Dermis blood vessel endothelial cell (primary cell): ENCODE measurements around the gene GALNT9. TPM values are rescaled to one million over a fixed set of nuclear protein-coding genes. Genes with fewer than 3 reads are reported as not detected.
"Not testable (repeated sequence)": the region's sequence is repeated elsewhere in the genome, so short reads cannot be mapped to it uniquely, and the experiment has no call there.

ENCODE experiments used
- DNase-seq: peaks from one replicate; pipeline ENCODE4 v3.0.0; 2010
- total RNA-seq: library from RNA; depleted of rRNA; stranded (reverse); fragments of >200 nt; gene quantifications from 2 replicates; pipeline ENCODE4 v1.2.3, GENCODE V29; 2014

Gene GALNT9
- total RNA-seq, 1 donor from 2014 or later = 0.17 TPM

DNA sequence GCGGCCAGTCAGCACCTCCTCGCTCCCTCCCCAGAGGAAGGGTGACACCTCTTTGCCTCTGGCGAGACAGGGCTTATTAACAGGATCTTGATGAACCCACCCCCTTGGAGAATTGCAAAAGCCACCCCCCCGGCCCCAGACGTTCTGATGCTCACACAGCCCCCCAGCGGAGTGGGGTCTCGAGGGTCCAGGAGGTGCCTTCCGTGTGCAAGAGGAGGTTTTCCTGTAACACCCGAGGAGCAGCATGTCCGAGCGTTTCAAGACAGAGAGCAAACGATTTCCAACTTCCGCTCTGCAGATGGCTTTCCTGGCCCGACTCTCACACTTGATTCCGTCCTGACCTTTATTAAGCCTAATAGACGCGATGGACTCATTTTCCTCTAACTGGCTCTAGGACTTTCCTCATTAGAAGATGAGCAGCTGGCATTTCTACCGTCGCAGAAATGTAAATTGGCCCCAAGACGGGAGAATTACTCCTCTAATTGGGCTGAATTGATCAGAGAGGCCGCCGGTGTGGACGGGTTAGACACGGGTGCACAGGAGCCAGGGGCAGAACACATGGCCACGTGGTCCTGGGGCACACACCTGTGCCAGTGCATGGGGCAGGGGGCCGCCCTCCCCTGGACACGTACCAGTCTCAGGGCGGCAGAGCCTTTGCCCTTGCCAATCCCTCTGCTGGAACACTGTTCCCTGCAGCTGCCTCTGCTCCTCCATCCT is 100.8 kb downstream of the GALNT9 start:
- DNase-seq = no peak

DNA sequence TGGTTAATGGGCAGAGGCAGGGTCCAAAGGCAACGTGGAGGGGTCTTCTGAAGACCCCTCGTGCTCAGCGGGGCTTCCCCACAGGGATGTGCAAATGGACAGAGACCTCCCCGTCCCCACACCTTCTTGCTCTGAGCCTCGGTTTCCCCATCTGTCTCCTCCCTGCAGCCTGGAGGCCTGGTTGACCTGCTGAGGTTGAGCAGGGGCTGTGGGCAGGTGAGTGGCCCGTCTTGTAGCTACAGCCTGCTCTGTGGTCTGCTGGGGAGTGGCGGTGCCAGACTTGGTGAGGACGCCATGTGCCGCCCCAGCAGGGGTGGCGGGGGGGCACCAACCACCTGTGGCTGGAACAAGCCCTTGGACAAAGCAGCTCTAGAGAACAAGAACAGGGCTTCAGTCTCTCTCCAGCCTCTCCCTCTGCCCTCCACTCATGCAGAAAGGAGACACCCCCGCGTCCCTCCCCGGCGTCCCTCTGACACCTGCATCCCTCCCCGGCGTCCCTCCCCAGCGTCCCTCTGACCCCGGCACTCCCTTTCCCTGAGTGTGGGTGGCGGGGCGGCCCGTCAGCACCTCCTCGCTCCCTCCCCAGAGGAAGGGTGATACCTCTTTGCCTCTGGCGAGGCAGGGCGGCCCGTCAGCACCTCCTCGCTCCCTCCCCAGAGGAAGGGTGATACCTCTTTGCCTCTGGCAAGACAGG is 101.5 kb downstream of the GALNT9 start:
- no peak for DNase-seq

DNA sequence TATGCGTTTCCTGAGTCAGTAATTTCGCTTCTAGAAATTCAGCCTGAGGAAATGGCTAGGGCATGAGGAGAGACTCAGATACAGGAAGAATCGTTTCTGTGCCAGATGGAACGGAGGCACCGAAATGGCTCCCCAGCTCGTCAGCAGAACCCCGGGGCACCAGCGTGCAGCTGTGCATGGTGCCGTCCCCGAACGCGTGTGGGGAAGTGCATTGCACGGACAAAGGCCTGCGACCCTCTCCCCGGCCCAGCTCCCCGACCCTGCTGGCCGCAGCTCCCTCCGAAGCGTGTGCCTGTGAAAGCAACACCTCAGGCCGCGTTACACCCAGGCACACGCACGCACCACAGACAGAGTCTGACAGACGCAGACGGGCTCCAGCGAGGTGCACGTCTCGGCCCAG is 102.3 kb downstream of the GALNT9 start:
- DNase-seq = no peak

DNA sequence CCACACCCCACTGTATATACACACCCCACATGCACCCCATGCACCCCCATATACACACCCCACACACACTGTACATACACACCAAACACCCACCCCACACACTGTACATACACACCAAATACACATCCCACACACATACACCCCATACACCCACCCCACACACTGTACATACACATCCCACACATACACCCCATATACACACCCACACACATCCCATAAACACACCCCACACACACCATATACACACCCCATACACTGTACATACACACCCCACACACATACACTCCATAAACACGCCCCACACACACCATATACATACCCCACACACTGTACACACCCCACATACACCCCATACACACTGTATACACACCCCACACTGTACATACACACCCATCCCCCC is 102.8 kb downstream of the GALNT9 start:
- DNase-seq = no peak

DNA sequence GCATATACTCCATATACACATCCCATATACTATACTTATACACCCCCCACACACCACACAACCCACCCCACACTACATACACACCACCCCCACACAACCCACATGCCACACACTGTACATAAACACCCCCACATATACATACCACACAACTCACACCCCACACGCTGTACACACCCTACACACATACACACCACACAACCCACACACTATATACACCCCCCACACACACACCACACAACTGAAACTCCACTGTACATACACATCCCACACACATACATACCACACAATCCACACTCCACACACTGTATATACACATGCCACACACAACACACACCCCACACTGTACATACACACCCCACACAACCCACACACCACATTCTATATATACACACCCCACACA is 104.2 kb downstream of the GALNT9 start:
- no peak for DNase-seq

DNA sequence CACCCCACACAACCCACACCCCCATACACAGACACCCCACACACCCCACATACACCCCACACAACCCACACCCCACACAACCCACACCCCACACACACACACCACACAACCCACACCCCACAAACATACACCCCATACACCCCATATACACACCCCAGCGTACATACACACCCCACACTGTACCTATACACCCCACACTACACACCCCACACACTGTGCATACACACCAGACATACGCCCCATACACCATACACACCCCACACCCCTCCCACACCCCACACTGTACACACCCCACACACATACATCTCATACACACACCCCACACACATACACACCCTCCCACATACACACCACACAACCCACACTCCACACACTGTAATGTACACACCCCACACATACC is 104.9 kb downstream of the GALNT9 start:
- no peak for DNase-seq

DNA sequence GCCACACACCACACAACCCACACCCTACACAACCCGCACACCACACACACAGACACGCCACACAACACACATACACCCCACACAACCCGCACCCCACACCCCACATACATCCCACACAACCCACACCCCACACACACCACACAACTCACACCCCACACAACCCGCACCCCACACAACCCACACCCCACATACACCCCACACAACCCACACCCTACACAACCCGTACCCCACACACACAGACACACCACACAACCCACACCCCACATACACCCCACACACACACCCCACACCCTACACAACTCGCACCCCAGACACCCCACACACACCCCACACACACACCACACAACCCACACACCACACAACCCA is 106.6 kb downstream of the GALNT9 start:
- DNase-seq = no peak

DNA sequence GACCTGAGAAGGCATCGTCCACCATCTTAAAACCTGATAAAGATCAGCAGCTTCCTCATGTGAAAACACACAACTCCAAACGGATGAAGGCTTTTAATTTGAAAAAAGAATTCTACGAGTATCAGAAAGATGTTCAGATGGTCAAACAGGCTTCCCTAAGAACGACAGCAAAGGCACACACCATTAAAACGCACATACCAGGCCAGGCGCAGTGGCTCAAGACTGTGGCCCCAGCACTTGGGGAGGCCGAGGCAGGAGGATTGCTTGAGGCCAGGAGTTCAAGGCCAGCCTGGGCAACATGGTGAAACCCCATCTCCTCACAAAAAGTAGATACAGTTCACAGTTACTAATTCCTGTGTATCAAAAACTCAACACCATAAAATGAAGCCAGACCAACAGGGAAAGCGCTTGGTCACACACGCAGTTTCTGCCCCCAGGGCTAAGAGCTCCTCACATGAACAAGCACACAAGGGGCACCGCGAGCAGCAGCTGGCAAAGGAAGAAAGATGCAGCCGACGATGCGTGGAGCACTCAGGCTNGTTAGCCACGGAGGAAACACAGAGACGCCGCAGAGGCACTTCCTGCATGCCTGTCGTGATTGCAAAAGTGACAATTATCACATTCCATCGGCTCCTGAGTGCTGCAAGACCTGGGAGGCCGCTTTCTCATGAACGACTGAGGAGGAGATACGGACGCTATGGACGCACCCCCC is 107.1 kb downstream of the GALNT9 start:
- peak; percentile 7 for DNase-seq

DNA sequence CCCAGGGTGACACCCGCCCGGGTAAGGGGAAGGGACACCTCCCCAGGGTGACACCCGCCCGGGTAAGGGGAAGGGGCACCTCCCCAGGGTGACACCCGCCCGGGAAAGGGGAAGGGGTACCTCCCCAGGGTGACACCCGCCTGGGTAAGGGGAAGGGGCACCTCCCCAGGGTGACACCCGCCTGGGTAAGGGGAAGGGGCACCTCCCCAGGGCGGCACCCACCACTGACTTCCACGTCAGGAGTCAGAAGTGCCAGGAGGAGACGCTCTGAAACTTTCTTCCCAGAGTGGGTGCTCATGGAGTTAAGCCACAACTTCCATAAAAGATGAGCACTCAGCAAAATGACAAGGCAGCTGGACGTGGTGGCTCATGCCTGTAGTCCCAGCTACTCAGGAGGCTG is 109.6 kb downstream of the GALNT9 start:
- DNase-seq = not testable (repeated sequence)

DNA sequence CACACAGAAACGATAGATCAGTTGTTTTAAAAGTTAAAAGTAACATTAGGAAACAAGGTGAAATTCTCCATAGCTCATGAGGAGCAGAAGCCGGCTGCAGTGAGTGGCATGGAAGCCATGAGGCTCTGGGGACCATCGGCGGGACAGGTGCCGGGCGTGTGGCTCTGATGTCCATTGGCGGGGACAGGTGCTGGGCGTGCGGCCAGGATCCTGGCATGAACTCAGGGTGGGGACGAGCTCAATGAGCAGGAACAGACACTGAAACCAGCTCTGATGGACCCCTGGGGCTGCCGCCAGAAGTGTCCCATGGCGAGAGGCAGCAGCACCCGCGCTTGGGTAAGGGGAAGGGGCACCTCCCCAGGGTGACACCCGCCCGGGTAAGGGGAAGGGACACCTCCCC is 110.1 kb downstream of the GALNT9 start:
- no peak for DNase-seq

DNA sequence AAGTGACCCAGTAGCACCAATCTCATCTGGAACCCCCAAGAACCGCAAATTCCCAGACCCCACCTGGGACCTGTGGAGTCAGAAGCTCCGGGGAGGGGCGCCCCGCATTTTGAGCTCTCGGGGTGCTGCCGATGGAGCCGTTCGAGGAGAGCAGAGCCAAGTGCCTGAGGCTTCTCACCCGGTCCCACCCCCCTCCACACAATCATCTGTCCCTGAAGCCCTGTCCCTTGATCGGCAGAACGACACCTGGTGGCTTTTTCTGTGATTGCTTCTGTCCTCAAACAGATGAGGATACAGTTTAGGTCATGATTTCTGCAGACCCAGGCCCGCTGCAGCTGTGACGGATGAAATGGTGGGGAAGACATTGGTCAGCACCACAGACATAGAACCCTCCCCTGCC is 110.5 kb downstream of the GALNT9 start:
- peak; percentile 59 for DNase-seq

DNA sequence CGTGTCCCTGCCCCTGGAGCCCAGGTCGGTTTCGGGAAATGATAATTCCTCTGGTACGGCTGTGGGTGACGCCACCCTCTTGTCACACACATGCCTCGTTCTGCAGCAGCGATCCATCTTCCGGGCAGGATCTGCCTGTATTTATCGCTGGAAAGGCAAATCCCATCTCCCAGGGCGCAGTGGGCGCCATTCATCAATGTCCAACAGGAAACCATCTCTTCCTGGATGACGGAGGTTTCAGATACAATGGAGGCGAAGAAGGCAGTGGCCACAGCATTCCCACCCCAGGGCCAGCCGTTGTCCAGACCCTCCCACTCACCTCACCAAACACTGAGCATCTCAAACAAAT is 110.9 kb downstream of the GALNT9 start:
- DNase-seq = peak; percentile 30

DNA sequence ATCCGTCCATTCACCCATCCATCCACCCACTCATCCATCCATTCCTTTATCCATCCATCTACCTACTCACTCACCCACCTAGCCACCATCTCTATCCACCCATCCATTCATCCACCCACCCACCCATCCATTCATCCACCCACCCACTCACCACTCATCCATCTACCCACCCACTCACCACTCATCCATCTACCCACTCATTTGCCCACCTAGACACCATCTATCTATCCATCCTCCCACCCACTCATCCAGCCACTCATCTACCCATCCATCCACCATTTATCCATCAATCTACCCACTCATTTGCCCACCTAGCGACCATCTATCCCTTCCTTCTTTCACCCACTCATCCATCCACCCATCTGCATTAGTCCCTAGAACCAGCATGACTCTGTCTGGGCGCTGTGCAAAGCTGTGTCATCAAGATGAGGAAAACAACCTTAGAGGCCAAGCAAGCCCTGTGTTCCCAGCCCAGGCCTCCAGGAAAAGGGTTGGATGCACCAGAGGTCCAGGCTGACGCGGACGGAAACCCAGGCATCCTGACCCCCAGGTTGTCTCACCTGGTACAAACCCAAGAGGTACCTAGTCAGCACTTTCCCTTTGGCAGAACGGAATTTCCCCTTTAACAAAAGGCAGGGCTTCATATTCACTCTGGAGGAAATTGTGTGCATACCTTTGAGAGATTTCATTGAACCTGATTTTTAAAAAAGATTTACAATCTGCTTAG is 111.4 kb downstream of the GALNT9 start:
- no peak for DNase-seq

DNA sequence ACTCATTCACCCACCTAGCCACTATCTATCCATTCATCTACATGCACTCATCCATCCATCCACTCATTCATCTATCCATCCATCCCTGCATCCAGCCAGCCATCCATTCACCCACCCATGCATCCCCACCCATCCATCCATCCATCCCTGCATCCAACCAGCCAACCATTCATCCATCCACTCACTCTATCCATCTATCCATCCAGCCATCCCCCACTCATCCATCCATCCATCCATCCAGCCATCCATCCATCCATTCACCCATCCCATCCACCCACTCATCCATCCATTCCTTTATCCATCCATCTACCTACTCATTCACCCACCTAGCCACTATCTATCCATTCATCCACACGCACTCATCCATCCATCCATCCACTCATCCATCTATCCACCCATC is 112.0 kb downstream of the GALNT9 start:
- no peak for DNase-seq

DNA sequence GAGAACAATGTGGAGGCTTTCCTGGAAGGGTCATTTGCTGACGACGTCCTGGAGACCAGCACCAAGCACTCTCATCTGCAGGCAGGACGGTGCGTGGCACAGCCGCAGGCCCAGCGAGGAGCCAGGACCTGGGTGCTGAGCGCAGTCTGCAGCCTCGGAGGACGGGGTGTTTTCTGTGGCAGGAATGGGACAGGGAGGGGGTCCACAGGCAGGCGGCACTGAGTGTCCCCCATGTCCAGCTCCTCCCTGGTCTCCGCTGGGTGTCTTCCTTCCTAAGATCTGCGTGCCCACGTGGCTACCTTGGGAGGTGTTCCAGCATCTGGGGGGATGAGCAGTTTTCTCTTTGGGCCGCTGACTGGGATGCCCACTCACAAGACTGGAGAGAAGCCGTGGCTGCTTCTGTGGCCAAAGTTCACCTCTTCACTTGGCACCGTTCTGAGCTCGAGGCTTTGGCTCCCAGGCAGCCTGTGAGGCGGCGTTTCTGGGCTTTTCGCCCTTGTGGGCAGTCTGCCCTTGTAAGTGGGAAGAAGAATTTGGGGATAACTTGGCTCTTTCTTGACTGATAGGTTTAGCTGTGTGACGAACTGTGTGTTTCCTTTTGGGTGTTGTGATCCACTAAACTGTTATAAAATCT is 112.9 kb downstream of the GALNT9 start:
- no peak for DNase-seq

DNA sequence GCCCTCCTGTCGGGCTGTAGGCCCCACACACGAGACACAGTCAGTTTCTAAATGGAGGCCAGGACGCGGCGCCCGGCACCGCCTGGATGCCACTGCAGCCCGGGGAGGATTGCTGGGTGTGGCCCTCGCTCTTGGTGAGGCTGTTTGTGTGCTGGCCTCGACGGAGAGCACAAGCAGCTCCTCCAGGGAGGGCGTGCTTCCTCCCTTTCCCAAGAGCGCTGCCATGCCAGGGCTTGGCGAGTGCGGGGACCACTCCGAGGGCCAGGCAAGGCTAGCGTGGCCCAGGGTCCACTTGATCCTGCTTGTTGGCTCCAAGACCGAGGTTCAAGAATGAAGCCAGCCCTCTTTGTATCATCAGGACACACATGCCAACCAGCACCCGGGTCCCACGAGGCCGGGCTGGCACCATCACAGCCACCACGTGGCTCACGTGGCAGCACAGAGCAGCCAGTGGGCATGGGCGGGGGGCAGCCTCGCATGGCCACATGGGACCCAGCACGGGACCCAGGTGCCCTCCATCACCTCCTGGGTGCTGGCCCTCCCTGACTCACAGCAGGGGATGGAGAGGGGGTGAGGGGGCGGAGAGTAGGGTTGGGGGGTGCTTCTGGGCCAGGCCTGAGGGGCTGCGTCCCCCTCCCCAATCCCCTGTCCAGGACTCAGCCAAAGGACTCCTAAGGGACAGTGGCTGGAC is 113.9 kb downstream of the GALNT9 start:
- DNase-seq = no peak

DNA sequence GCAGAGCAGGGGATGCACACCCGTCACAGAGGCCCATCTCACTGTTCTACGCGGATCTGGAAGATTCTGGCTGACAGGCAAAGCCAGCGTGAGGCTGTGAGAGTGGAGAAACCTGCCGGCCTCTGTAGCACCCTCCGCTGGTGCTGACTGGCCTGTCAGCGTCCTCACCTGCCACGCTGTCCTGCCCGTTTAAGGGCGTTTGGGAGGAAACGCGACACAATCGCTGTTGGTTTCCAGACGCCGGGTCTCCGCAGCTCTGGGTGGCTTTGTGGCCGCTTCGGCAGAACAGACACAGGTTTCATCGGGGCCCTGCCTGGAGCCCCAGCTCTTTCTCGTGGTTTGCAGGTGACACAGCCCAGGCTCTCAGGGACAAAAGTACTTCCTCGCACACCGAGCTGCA is 114.5 kb downstream of the GALNT9 start:
- DNase-seq = no peak

DNA sequence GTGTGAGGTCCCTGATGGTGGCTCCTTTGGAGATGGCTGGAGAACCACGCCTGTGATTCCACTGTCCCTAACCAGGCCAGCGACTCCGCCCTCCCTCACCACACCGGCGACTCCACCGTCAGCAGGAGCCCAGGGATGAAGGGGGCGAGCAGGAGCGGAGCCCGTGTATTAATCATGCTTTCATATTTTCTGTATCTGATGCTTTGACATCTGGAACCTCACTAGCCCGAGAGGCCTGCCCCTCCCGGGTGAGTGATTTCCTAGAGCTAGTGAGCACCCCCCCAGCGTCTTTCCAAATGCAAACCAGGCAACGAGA is 115.3 kb downstream of the GALNT9 start:
- DNase-seq = no peak

DNA sequence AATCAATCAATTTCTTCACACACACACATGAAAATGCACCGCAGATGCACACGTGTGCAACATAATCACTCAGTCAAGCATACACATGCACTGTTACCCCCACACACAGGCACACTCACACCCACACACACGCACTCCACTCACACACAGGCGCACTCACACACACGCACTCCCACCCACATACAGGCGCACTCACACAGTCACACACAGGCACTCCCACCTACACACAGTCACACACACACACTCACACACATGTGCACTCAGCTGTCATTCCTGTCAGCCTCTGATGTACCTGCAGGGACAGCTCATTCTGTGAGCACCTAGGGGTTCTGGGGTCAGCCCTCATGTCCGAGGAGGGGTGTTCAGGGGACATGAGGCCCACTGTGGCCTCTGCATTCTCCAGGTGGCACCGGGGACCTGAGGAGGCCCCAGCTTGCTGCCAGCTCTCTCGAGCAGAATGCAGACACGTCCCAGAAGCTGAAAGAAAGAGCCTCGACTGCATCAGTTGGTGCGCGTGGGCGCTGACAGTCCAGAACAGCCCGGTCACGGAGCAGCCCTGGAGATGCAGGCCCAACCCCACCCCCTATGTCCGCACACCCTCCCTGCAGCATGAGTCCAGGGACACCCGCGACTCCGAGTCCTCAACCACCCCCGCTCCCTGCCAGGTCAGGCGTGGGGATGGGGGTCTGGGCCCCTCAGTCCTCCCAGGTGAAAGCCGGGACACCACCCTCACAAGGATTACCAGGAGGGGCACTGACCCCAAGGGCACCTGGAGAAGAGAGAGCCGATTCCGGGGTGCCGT is 115.8 kb downstream of the GALNT9 start:
- no peak for DNase-seq

DNA sequence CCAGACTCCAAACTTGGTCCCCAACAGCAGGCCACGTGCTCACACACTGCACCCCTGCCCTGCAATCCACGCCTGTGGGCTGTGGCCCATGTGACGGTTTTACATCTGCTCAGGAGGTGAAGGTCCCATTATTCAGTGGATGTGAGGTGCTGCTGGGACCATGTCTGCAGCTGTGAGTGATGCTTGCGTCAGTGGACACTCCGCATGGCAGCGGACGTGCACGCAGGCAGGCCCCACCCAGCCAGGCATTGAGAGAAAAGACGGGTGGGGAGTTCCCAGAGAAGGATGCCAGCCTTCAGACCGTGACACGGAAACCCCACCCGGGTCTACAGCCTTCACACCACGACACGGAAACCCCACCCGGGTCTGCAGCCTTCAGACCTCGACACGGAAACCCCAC is 117.6 kb downstream of the GALNT9 start:
- no peak for DNase-seq

DNA sequence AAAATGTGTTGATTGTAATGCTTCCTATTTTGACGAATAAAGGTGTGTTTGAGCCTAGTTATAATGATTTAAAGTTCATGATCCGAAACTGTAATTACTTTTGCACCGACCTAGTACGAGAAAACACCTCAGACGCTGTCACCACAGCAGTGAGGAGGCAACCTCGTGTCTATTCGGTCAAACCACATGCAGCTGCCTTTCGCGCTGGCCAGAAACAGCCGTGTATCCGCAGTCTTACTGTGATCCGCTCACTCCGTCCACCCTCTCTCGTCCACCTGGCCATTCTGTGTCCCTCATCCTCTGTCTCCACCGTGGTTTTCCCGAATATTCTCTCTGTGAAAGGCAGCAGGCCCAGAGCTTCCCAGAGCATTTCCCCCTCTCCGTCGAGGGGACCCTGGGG is 118.1 kb downstream of the GALNT9 start:
- DNase-seq = no peak
